PC-3 (cell line): Measurements from ENCODE around the gene SLC5A6. TPM values are rescaled to one million over a fixed set of nuclear protein-coding genes. Genes with fewer than 3 reads are reported as not detected.

ENCODE experiments used
- ATAC-seq: fragments of 200-7000 bp; cut with Tn5 transposase; 2 replicates; pipeline ENCODE4 v1.9.1; 2020; ENCODE audit warnings: mild to moderate bottlenecking, moderate library complexity
- BruUV-seq: library from RNA; stranded (reverse); fragments of 400-500 nt; replicated peaks from 2 replicates; lab custom pipeline; 2021; lab: Mats Ljungman, UMichigan
- CTCF ChIA-PET: fragments of 300-600 bp; sonication (Branson Sonifier 250); formaldehyde crosslinking; loops from one replicate; lab custom pipeline; 2022; ENCODE audit warnings: antibody characterized with exemption; lab: Charles Lee
- POLR2A ChIA-PET: fragments of 300-600 bp; sonication (Branson Sonifier 250); formaldehyde crosslinking; loops from one replicate; lab custom pipeline; 2022; ENCODE audit warnings: antibody characterized with exemption; ENCODE audit not compliant: unreplicated experiment; lab: Charles Lee
- DNase-seq: peaks from one replicate; pipeline ENCODE4 v3.0.0-alpha.2; 2015
- H2AFZ ChIP-seq: fragments of 300-600 bp; sonication (generic); 2 replicates; pipeline ENCODE4 v1.6.0; 2016; ENCODE audit warnings: antibody characterized with exemption, low read length
- H3F3A ChIP-seq: fragments of 300-600 bp; sonication (generic); one replicate; pipeline ENCODE4 v1.6.0; 2017; ENCODE audit warnings: antibody characterized with exemption, low read length, control low read depth, mild to moderate bottlenecking; ENCODE audit not compliant: unreplicated experiment
- H3K27ac ChIP-seq: fragments of 300-600 bp; sonication (generic); 2 replicates; pipeline ENCODE4 v1.5.1; 2016; ENCODE audit warnings: mild to moderate bottlenecking, low read length
- H3K27me3 ChIP-seq: fragments of 300-600 bp; sonication (generic); 2 replicates; pipeline ENCODE4 v1.6.1; 2016; ENCODE audit warnings: low read length, mixed read lengths
- H3K36me3 ChIP-seq: fragments of 300-600 bp; sonication (generic); 2 replicates; pipeline ENCODE4 v1.6.1; 2016; ENCODE audit warnings: low read depth, mixed run types, low read length, mixed read lengths
- H3K4me1 ChIP-seq: fragments of 300-600 bp; sonication (generic); 2 replicates; pipeline ENCODE4 v1.5.1; 2016; ENCODE audit warnings: low read length; ENCODE audit not compliant: insufficient read depth
- H3K4me2 ChIP-seq: fragments of 300-600 bp; sonication (generic); 2 replicates; pipeline ENCODE4 v1.6.0; 2016; ENCODE audit warnings: low read length
- H3K4me3 ChIP-seq: fragments of 300-600 bp; sonication (generic); 2 replicates; pipeline ENCODE4 v1.5.1; 2016; ENCODE audit warnings: mild to moderate bottlenecking, low read length, mixed read lengths
- H3K79me2 ChIP-seq: fragments of 300-600 bp; sonication (generic); 2 replicates; pipeline ENCODE4 v1.6.1; 2017; ENCODE audit warnings: low read length, mixed read lengths
- H3K9ac ChIP-seq: fragments of 300-600 bp; sonication (generic); 2 replicates; pipeline ENCODE4 v1.6.0; 2016; ENCODE audit warnings: mild to moderate bottlenecking, low read length
- H3K9me2 ChIP-seq: fragments of 300-600 bp; sonication (generic); replicated peaks from 2 replicates; pipeline ENCODE4 v1.6.1; 2016; ENCODE audit warnings: mixed run types, low read length, mixed read lengths
- H3K9me3 ChIP-seq: fragments of 300-600 bp; sonication (generic); 2 replicates; pipeline ENCODE4 v1.6.1; 2016; ENCODE audit warnings: low read length, mixed read lengths
- H4K20me1 ChIP-seq: fragments of 300-600 bp; sonication (generic); 2 replicates; pipeline ENCODE4 v1.6.1; 2016; ENCODE audit warnings: low read length, mixed read lengths
- CTCF ChIP-seq: fragments of 300-600 bp; sonication (generic); conservative IDR thresholded peaks from 2 replicates; pipeline ENCODE4 v1.5.1; 2017; ENCODE audit warnings: antibody characterized with exemption, low read depth, mild to moderate bottlenecking, low read length
- EZH2 ChIP-seq: fragments of 300-600 bp; sonication (generic); IDR thresholded peaks from one replicate; pipeline ENCODE4 v1.6.1; 2017; ENCODE audit warnings: antibody characterized with exemption, mild to moderate bottlenecking, low read length; ENCODE audit not compliant: unreplicated experiment
- EZH2phosphoT487 ChIP-seq: fragments of 300-600 bp; sonication (generic); IDR thresholded peaks from 2 replicates; pipeline ENCODE4 v1.6.1; 2018; ENCODE audit warnings: mild to moderate bottlenecking, antibody characterized with exemption, low read length, borderline replicate concordance
- intact Hi-C: fragments of 100-400 bp; cut with micrococcal nuclease; formaldehyde crosslinking; loops from 2 replicates; pipeline ENCODE4 v1.9.0; 2023
- total RNA-seq: library from RNA; depleted of rRNA; stranded (reverse); fragments of >200 nt; gene quantifications from 2 replicates; pipeline ENCODE4 v1.2.3, GENCODE V29; 2014

Gene SLC5A6
- total RNA-seq, 1 experiment from 2014 or later, result 48.1 TPM

DNA sequence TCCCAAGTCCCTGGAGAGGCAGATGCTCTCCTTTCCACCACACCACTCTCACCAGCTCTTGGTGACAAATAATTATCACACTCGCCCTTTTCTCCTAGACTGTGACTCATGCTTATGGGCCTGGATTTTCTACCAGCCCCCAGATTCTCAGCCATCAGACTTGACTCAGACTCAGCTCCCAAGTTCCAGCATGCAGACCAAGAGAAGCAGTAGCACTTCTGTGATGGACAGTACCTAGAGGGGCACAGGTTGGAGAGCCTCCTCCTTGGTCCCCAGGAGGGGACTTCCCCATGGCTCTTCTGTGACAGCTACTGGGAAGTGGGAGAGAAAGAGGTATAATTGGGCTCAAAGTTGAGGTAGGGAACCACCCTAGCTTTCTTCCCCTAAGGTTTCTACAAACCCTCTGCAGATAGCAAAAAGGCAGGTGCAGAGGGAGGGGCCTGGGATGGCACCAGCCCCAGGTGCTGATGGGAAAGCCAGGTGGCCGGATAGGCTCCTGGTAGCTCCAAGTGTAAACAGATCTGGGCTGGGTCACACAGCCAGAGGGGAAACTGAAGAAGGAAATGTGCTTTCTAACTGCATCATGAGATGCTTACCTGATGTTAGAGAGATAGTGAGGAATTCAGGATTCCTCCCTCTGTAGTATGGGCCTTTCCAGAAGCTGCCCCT, 59.1 kb downstream of the SLC5A6 start:
- 0 out of 2 replicates have a peak, but pooled peaks have one; percentile 18 for ATAC-seq
- no peak for TF ChIP-seq EZH2
- no peak for TF ChIP-seq EZH2phosphoT487
- TF ChIP-seq CTCF, result no peak

GRCh38 chr2:27152102-27152795, 59.8 kb downstream of the SLC5A6 start:
- Histone ChIP-seq H3K4me3 (no peak overlapping the region), H3K4me2 (no peak overlapping the region), H3K9ac (no peak overlapping the region), H3K36me3 (no peaks in the 10 kb centered on the region), H3K9me3 (no peaks in the 10 kb centered on the region), H3K9me2 (no peaks in the 10 kb centered on the region), H3K4me1 (no peaks in the 10 kb centered on the region), H2AFZ (no peak overlapping the region), H3K27ac (no peak overlapping the region), H4K20me1 (no peaks in the 10 kb centered on the region), H3K27me3 (no peaks in the 10 kb centered on the region), H3K79me2 (no peaks in the 10 kb centered on the region), H3F3A (no peaks in the 10 kb centered on the region)
- POLR2A ChIA-PET, result interaction anchor here (0.6 kb wide), 1 partner anchor 12 kb away, joined by 4 read pairs; no protein-coding TSS in a partner anchor
- ATAC-seq (no peak), DNase-seq (peak; percentile 18)
- CTCF ChIA-PET, result no interaction called here
- no TSS peak for BruUV-seq
- intact Hi-C loops, result no loop called here
- TF ChIP-seq CTCF (0 out of 2 replicates have a peak, but pooled peaks have one; percentile 18), EZH2 (no peak), EZH2phosphoT487 (no peak)

More for the DNA sequence above, 59.1 kb downstream of the SLC5A6 start:
- Histone ChIP-seq H2AFZ (no peak overlapping the region), H4K20me1 (no peaks in the 10 kb centered on the region), H3K9me3 (no peaks in the 10 kb centered on the region), H3K27me3 (no peaks in the 10 kb centered on the region), H3K9me2 (no peaks in the 10 kb centered on the region), H3F3A (no peaks in the 10 kb centered on the region), H3K27ac (no peak overlapping the region), H3K4me2 (no peak overlapping the region), H3K9ac (no peak overlapping the region), H3K79me2 (no peaks in the 10 kb centered on the region), H3K4me1 (no peaks in the 10 kb centered on the region), H3K4me3 (no peak overlapping the region), H3K36me3 (no peaks in the 10 kb centered on the region)
- DNase-seq, result peak; percentile 11
- ChIA-PET POLR2A (no interaction called here), CTCF (no interaction called here)
- intact Hi-C loops, result no loop called here
- no TSS peak for BruUV-seq

- no peak overlapping the region for H3K4me2 ChIP-seq
- no peaks in the 10 kb centered on the region for H4K20me1 ChIP-seq
- no peak for DNase-seq
- ATAC-seq, result no peak
- no peak overlapping the region for H3K4me3 ChIP-seq
- H3K27me3 ChIP-seq, result no peaks in the 10 kb centered on the region
- no peak overlapping the region for H3K9ac ChIP-seq
- H3K9me3 ChIP-seq, result no peaks in the 10 kb centered on the region
- H3K79me2 ChIP-seq, result no peaks in the 10 kb centered on the region
- ChIA-PET CTCF (no interaction called here), POLR2A (no interaction called here)
- H3F3A ChIP-seq, result no peaks in the 10 kb centered on the region
- no TSS peak for BruUV-seq
- intact Hi-C loops, result no loop called here
- TF ChIP-seq EZH2phosphoT487 (no peak), CTCF (no peak), EZH2 (no peak)
- no peak overlapping the region for H2AFZ ChIP-seq
- no peaks in the 10 kb centered on the region for H3K36me3 ChIP-seq
- no peaks in the 10 kb centered on the region for H3K4me1 ChIP-seq
- no peaks in the 10 kb centered on the region for H3K9me2 ChIP-seq
- no peak overlapping the region for H3K27ac ChIP-seq
Measured at GRCh38 chr2:27150639-27151230, 61.3 kb downstream of the SLC5A6 start.
